HG03139 (cell line): ENCODE measurements around the gene GRAMD4.
"Not testable (repeated sequence)": the region's sequence is repeated elsewhere in the genome, so short reads cannot be mapped to it uniquely, and the experiment has no call there.

Experiments
- ATAC-seq: cut with Tn5 transposase; IDR thresholded peaks from one replicate; pipeline ENCODE4 v1.9.1; 2021; ENCODE audit not compliant: unreplicated experiment

GRAMD4 gene

DNA sequence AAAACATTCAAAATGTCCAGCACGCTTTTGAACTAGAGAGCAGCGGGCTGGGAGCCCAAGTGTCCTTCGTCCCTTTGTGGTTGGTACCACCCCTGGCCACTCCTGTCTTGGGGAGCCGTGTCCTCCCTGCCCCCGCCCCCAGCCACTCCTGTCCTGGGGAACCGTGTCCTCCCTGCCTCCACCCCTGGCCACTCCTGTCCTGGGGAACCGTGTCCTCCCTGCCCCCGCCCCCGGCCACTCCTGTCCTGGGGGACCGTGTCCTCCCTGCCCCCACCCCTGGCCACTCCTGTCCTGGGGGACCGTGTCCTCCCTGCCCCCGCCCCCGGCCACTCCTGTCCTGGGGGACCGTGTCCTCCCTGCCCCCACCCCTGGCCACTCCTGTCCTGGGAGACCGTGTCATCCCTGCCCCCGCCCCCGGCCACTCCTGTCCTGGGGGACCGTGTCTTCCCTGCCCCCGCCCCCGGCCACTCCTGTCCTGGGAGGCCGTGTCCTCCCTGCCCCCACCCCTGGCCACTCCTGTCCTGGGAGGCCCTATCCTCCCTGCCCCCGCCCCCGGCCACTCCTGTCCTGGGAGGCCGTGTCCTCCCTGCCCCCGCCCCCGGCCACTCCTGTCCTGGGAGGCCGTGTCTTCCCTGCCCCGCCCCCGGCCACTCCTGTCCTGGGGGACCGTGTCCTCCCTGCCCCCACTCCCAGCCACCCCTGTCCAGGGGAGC is 14.9 kb downstream of the GRAMD4 start:
- not testable (repeated sequence) for ATAC-seq

DNA sequence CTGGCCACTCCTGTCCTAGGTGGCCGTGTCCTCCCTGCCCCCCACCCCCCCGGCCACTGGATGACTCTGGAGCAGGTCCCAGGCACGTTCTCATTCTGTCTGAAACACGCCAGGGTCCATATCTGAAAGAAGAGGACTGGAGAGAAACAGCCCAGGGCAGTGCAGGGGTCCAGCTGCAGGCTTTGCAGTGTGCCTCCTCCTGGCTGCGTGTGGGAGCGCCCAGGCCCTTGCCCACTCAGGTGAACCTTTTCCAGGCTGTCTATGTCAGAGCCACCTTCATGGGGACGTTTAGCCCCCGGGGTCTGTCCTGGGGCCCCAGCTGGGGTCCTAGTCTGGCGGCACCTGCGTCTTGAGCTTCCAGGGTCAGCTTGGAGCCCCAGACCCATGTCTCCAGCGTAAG is 15.6 kb downstream of the GRAMD4 start:
- no peak for ATAC-seq

DNA sequence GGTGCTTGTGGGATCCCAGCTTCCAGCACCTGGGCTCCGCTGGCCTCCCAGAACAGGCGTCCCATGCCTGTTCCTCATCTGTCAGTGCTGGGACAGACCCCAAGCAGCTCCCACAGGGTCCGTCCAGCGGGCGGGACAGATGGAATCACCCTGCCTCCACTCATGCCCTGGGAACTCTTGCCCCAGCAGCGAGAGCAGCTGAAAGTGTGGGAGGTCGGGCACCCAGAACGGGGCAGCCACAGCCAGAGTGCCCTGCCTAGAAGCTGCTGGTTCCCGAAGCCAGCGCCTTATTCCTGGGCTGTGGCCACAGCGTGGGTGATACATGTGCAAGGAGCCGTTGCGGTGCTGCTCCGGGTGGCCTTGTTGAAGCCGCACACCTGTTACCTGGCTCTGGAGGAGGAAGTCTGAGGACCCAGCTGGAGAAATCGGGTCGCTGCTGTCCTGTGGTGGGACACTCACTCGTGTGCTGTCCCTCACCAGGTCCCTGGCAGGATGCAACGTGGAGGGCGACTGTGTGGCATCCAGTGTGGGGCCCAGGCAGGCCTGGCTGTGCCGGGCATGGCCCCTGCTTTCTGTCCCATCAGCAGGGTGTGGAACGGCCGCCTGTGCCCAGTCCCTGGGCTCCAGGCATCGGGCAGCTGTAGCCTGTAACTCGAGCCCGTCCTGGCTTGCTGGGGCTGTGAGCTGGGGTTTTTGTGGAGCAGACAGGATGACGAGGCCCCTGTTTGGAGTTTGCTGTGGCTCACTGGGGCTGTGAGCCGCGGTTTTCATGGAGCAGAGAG is 16.2 kb downstream of the GRAMD4 start:
- ATAC-seq, result no peak

DNA sequence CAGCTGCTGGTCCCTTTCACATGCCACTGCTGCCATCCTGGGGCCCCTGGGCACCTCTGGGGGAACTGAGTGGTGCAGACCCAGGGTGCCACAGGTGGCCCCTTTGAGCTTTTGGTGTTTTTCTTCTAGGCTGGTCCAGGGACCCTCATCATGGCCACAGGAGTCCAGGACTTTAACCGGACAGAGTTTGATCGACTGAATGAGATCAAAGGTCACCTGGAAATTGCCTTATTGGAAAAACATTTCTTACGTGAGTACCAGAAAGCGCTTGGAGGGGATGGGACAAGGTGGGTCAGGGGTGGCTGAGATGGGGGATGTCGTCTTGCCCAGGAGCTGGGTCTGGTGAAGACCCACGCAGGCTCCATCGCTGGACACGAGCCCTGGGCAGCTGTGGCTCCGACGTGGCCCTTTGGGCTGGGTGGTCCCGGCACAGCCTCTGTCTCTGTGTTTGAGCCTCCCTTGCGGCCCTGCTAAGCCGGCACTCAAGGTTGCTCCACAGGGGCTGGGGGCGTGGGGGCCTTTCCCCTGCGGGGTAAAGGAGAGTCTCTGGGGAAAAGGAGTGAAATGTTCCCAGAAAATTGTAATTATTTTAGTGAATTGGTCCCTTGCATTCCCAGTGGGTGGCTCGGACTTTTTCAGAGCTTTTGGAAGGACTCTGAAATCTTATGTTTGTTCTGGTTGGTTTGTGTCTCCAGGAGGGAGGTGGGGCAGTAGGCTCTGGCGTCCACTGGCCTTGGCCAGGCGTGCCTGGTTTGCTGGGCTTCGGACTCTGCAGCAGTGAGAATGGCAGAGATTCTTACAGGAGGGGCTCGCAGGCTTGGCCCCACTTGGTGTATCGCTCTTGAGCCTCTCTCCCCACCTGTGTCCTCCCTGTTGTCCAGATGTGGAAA is 17.8 kb downstream of the GRAMD4 start:
- ATAC-seq, result no peak

DNA sequence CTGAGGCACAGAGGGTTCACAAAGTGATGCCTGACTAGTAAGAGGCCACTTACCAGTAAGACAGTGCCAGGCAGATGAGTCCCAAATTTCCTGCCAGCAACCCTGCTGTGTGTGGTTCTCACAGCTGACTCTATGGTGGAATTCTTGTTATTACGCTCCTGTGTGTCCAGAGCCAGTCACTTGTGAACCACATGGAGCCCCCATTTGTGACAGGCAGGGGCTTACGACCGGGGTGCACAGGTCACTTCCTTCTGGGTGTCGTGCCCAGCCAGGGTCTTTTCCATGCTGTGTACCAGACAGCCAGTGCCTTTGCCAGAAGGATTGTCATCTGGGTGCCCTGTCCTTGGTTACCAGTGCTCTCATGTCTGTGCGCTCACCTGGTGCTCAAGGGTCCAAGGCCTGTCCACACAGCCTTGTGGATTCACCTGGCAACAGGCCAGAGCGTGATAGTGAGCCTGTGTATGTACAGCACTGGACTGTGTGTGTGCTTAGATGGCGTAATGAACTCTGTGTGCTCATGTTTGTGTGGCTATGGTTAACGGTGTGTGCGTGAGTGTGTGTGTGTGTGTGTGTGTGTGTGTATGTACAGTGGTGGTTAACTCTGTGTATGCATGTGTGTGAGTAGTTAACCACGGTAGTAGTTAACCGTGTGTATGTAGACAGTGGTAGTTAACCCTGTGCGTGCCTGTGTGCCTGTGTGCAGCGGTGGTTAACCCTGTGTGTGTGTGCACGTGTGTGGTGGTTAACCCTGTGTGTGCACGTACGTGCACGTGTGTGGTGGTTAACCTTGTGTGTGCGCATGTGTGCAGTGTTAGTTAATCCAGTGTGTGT is 18.6 kb downstream of the GRAMD4 start:
- no peak for ATAC-seq

DNA sequence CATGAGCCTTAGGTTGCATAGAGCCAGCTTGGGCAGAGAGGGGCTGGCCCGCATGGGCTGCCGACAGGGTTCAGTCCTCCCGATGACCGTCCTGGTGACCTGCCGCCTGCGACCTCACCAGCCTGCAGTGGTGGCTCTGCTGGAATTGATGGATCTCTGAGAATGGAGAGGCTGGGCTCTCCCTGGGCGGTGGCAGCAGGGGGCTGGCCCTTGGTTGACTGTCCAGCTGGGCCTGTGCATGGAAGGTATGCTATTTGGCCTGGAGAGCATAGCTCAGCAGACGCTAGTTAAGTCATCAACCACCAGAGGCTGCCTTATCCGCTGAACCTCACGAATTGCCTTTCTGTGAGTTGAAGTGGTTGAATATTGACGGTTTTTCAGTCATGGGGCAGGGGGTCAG is 19.7 kb downstream of the GRAMD4 start:
- no peak for ATAC-seq

DNA sequence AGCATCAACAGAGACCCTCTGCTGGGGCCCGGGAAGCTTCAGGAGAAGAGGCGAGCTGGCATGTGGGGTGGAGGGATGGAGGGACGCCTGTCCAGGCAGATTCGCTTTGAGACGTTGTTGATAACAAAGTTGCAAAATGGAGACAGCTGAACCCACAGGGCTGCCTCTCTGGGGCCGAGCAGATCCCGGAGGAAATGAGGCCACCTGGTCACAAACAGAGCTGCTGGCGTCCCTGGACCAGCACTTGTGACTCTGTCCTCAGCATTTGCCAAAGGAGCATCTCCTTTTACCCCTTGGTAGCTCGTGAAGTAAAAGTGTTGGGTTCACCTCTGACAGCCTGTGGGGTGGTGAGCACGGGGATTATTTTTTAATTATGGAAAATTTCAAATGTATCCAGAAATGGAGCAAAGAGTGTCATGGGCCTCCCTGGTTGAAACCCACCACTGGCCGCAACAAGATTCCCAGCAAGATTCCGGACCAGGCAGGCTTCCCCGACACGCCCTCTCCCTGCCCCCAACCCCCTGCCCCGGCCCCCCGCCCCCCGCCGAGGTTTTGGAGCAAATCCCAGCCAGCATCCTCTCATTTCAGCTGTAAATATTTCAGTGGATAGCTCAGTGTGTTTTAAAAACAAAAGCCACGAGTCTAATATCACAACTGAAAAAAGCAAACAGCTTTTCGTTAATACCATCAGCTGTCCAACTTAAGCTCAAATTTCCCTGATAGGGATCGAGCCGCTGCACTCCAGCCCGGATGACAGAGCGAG is 20.3 kb downstream of the GRAMD4 start:
- no peak for ATAC-seq

DNA sequence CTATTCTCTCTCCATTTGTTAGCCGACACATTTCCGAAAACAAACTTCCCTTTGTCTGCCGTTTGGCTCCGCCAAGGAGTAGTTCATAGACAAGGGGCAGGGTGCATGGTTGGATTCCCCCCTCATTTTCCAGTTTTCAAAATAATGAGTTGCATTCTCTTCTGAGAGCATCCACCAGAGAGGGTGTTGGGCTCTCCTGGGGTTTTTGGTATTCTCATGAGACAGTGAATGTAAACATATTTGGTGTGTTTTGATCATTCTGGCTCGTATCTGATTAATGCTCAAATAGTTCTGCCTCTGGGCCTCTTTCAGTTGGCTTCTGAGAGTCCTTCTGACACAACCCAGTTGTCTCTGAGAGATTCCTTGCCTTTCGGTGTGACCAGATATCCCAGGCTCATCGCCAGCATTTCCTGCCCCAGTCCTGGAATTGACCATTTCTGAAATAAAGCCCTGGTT is 21.7 kb downstream of the GRAMD4 start:
- ATAC-seq, result no peak

DNA sequence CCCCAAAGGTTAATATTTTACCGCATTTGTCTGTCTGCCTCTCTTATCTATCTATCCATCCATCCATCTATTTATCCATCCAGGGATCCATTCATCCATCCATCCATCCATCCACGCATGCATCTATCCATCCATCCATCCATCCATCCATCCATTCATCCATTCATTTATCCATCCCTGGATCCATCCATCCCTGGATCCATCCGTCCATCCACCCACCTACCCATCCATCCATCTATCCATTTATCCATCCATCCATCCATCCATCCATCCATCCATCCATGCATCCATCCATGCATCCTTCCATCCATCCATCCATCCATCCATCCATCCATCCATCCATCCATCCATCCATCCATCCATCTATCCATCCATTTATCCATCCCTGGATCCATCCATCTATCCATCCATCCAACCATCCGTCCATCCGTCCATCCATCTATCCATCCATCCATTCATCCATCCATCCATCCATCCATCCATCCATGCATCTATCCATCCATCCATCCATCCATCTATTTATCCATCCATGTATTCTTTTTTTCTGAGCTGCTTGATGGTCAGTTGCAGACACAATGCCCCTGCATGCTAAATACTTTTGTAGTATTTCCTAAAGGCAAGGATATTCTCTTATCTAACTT is 22.8 kb downstream of the GRAMD4 start:
- ATAC-seq, result not testable (repeated sequence)

DNA sequence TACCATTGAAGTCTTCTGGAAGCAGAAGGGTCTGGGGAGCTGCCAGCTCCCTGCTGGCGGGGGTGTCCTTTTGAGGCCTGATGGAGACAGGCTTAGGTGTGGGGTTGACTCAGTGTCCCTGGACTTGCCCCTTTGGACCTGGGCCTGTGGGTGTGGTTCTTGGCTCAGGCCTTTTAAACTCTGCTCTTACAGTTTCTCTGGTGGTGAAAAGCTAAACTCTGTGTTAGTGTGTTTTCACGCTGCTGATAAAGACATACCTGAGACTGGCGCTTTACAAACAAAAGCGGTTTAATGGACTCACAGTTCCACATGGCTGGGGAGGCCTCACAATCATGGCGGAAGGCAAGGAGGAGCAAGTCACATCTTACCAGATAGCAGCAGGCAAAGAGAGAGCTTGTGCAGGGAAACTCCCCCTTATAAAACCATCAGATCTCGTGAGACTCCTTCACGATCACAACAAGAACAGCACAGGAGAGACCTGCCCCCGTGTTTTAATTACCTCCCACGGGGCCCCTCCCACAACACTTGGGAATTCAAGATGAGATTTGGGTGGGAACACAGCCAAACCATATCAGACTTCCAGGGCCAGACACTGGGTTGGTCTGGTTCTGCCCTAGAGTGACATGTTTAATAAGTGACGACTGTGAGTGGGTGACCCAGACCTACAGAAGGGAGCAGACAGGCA is 26.5 kb downstream of the GRAMD4 start:
- ATAC-seq, result no peak

DNA sequence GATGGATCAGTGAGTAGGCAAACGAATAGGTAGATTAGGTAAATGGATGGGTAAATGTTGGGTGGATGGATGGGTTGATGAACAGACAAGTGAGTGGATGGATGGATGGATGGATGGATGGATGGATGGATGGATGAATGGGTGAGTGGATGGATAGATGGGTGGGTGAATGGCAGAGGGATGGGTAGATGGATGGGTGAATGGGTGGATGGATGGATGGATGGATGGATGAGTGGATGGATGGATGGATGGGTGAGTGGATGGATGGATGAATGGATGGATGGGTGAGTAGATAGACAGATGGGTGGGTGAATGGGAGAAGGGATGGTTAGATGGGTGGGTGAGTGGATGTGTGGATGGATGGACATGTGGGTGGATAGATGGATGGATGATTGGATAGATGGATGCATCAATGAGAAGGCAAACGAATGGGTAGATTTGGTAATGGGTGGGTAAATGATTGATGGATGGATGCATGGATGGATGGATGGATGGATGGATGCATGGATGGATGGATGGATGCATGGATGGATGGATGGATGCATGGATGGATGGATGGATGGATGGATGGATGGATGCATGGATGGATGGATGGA is 28.1 kb downstream of the GRAMD4 start:
- not testable (repeated sequence) for ATAC-seq

DNA sequence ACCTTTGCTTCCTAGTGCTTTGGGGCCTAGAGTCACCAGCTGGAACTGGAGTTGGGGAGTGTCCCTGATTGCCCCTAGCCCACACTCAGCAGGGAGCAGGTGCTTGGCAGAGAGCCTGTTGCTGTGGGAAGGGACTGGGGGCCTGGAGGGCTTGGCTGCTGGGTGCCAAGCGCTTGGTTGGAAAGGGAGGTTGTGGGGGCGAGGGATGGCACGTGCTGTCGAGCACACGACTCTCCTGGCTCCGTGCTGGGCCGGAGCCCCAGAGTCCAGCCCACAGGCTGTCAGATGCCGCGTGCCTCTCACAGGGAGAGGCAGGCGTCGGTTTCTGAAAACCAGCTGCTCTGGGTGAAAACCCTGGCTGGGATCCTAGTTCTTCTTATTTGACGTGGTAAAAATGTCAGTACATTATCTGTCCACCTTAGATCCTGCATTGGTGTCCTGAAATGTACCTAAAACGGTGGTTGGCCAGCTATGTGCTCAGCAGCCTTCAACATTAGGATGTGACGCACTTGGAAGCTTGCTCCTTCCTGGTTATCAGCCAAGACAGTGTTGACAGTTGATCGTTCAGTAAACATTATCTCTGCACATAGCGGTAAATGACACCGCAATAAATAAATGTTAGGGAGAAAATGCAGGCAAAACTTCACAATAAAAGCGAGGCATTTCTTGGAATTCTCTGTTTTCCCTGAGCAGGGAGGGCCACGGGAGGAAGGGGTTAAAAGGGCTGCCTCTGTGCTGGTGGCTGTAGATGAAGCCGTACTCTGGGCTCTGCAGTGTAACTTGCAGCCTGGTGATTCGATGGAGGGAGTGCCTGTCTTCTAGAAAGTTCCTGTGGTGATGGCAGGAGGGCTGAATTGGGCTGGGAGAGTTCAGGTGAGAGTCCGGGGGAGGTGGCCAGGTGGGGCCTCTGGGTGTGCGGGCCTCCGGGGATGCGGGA is 29.2 kb downstream of the GRAMD4 start:
- ATAC-seq, result no peak

DNA sequence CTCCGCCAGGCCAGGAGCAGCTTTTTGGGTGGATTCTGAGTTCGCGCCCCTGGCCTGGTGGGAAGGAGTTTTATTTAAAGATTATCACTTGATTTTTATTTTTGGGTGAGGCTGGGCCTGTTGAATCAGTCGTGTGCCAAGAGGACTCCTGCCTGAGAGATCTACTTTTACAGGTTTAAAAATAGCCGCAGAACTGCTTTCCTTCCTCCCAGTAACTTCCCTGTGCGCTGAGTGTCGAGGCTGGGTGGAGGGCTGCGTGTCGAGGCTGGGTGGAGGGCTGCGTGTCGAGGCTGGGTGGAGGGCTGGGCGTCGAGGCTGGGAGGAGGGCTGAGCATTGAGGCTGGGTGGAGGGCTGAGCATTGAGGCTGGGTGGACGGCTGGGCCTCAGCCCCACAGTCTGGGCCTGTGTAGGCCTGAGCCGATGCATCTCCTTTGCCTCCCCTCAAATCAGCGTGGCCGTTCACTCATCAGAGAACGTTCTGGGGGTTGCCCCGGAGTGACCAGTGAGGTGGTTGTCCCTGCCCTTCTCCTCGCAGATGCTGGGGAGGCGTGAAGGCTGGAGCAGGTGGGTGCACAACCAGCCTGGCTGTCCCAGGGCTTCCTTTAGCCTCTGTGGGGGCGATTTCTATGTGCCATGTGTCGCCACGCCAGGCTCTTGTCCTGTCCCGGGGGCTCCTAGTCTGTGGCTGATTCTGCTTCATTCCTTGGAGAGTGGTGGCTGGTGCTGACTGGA is 30.1 kb downstream of the GRAMD4 start:
- no peak for ATAC-seq

DNA sequence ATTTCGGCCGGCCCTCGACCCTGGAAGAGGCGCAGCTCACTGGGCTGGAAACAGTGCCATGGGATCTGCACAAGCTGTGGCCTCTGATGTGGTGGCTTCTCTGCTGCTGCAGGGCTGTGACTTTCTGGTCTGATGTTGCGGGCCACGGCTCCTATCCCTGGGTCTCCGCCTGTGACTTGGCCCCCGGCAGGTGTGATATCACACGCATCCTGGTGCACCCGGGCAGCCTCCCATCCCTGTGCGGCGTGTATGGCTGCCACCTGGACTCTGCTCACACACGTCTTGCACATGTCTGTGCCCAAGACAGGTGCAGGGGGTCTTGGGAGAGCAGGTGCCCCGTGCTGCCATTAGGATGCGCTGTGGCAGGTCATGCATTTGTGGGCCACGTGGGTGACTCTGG is 31.1 kb downstream of the GRAMD4 start:
- ATAC-seq, result no peak

DNA sequence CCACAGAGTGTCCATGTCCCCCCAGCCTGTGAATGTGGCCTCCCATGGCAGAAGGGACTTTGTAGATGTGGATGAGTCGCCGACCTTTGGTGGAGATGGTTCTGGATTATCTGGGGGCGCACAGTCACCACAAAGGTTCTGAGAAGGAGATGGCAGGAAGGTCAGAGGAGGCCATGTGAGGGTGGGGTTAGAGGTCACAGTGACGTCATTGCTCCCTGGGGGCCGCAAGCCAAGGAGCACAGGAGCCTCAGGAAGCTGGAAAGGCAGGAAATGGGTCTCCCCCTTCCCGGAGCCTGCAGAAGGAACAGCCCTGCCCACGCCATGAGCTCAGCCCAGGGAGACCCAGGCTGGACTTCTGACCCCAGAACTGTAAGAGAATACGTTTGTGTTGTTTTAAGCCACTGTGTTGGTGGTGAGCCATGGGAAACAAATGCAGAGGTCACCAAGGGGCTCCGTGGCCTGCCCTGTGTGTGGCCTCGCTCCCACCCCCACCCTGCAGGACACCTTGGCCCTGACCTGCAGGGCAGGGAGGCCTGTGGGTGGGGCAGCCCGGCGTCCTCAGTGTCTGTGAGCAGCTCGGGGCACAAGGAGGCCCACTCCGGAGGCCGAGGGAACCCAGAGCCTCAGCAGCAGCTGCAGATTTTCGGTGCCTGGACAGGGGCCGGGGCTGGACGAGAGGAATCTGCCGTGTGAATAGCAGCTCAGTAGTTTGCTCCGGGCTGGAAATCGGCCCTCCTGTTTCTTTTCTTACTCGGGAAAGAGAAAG is 32.1 kb downstream of the GRAMD4 start:
- ATAC-seq, result no peak

DNA sequence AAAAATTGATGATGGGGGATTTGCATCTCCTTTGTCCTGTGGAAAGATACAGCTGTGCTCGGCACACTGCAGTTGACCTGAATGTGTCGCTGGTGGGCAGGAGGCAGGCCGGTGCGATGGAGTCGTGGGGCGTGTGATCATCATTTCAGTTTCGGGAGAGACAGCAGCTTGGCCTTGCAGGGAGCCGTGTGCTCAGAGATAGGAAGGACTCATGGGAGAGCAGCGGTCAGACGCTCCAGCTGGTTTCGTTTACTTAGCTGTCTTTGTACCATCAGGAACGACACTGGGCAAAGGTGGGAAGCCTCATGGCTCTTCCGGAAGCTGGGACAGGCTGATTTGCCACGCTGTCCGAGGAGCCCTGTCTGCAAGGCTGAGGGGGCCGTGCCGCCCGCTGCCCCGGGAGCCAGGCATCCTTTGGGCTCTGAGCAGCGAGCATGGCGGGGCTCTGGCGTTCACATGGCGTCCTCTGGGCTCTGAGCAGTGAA is 32.7 kb downstream of the GRAMD4 start:
- ATAC-seq, result no peak
